K562 (cell line): ENCODE data around the gene PA2G4. TPM values are rescaled to one million over a fixed set of nuclear protein-coding genes. Genes with fewer than 3 reads are reported as not detected.

ENCODE experiments used
- DLX4 ChIP-seq: fragments of 250-450 bp; sonication (Bioruptor Pico); IDR thresholded peaks from 2 replicates; pipeline ENCODE4 v1.6.1; 2021; ENCODE audit warnings: mild to moderate bottlenecking
- PHF21A ChIP-seq: fragments of 450-650 bp; IDR thresholded peaks from 2 replicates; pipeline ENCODE4 v1.6.1; 2017; ENCODE audit warnings: low read depth, borderline replicate concordance
- POLR2G ChIP-seq: fragments of 200-400 bp; formaldehyde crosslinking; IDR thresholded peaks from 2 replicates; pipeline ENCODE4 v1.6.1; 2017; ENCODE audit warnings: low read depth, mild to moderate bottlenecking, antibody characterized with exemption, low read length, moderate library complexity
- PRDM10 ChIP-seq: fragments of 450-650 bp; IDR thresholded peaks from 2 replicates; pipeline ENCODE4 v1.6.1; 2018; ENCODE audit not compliant: partially characterized antibody
- RNF2 ChIP-seq: sonication (generic); IDR thresholded peaks from 2 replicates; pipeline ENCODE4 v1.6.1; 2016
- SRSF3 ChIP-seq: fragments of 200-400 bp; formaldehyde crosslinking; IDR thresholded peaks from 2 replicates; pipeline ENCODE4 v1.6.1; 2016; ENCODE audit warnings: mild to moderate bottlenecking, low read length, moderate library complexity; ENCODE audit not compliant: insufficient read depth
- STAT5A ChIP-seq: IDR thresholded peaks from 2 replicates; pipeline ENCODE4 v1.6.1; 2012; ENCODE audit warnings: low read length, inconsistent platforms, borderline replicate concordance
- THRA ChIP-seq: fragments of 450-650 bp; IDR thresholded peaks from 2 replicates; pipeline ENCODE4 v1.6.1; 2017; ENCODE audit warnings: mild to moderate bottlenecking, moderate library complexity
- TSC22D4 ChIP-seq: fragments of 450-650 bp; IDR thresholded peaks from 2 replicates; pipeline ENCODE4 v1.6.1; 2016; ENCODE audit warnings: missing genetic modification characterization, missing biosample characterization, control low read depth
- ZFP30 ChIP-seq: fragments of 250-450 bp; sonication (Bioruptor Pico); IDR thresholded peaks from 2 replicates; pipeline ENCODE4 v1.8.0; 2022; ENCODE audit warnings: moderate library complexity, mild to moderate bottlenecking, inconsistent platforms, borderline replicate concordance
- ZNF239 ChIP-seq: fragments of 250-450 bp; sonication (Bioruptor Pico); IDR thresholded peaks from 2 replicates; pipeline ENCODE4 v1.4.0; 2020; ENCODE audit warnings: mild to moderate bottlenecking
- polyA plus RNA-seq, 8 experiments: library from polyadenylated mRNA; depleted of rRNA in 4 of 8; stranded (reverse) in 5 of 8; unstranded in 3 of 8; fragments of >200 nt; fragmentation: Nextera tagmentation in 2 of 8; fragmentation: Illumina TruSeq in 1 of 8; extraction: Ambion mirVana in 2 of 8; extraction: Trizol in 1 of 8; gene quantifications; 2 replicates each; pipeline versions ENCODE4 v1.2.1 to v1.2.3, GENCODE V29; 2011 to 2014; ENCODE audit warnings: inconsistent platforms in 1 of 8, missing spikeins in 1 of 8
- total RNA-seq, 7 experiments: library from RNA; depleted of rRNA in 6 of 7; stranded (reverse); fragments of >200 nt in 6 of 7; fragmentation: Illumina TruSeq in 2 of 7; extraction: Trizol in 2 of 7; gene quantifications; 2 replicates each; pipeline versions ENCODE4 v1.2.1 to v1.2.3, GENCODE V29; 2011 to 2021; ENCODE audit warnings: low replicate concordance in 1 of 7
- TF ChIP-seq, protein P1 (sequence below): fragments of 450-650 bp; IDR thresholded peaks from 2 replicates; pipeline ENCODE4 v1.6.1; 2017; ENCODE audit warnings: antibody characterized with exemption, mild to moderate bottlenecking
- TF ChIP-seq, protein P2 (sequence below): sonication (generic); formaldehyde crosslinking; IDR thresholded peaks from 2 replicates; pipeline ENCODE4 v1.5.0; 2020; ENCODE audit warnings: missing genetic modification reagents

Gene PA2G4
- total and polyA plus RNA-seq, 9 of the 15 experiments (the other 6 are each of a cell fraction or from before 2014, with no cell fraction given) = 230 to 925 (median 638) TPM

DNA sequence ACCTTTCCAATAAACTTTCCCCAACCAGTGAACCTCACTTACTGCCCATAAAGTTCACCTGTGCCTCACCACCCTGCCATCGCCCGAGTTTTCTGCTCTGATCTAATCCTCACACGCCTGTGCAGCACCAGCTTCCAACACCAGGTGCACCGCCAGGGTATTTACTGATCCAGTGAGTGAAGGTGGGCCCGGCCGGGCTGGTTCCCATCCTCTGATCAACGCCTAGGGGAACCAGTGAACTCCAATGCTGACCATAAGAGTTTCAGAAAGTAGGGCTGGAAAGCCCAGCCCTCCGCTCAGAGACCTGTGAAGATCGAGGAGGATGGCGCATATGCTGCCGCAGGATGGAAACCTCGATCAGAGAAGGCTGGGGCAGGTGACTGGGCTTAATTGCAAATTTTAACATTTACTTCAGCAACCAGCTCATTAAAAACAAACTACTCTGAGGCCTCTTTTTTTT, 47.3 kb downstream of the PA2G4 start (continued):
- TF ChIP-seq, protein P1, sequence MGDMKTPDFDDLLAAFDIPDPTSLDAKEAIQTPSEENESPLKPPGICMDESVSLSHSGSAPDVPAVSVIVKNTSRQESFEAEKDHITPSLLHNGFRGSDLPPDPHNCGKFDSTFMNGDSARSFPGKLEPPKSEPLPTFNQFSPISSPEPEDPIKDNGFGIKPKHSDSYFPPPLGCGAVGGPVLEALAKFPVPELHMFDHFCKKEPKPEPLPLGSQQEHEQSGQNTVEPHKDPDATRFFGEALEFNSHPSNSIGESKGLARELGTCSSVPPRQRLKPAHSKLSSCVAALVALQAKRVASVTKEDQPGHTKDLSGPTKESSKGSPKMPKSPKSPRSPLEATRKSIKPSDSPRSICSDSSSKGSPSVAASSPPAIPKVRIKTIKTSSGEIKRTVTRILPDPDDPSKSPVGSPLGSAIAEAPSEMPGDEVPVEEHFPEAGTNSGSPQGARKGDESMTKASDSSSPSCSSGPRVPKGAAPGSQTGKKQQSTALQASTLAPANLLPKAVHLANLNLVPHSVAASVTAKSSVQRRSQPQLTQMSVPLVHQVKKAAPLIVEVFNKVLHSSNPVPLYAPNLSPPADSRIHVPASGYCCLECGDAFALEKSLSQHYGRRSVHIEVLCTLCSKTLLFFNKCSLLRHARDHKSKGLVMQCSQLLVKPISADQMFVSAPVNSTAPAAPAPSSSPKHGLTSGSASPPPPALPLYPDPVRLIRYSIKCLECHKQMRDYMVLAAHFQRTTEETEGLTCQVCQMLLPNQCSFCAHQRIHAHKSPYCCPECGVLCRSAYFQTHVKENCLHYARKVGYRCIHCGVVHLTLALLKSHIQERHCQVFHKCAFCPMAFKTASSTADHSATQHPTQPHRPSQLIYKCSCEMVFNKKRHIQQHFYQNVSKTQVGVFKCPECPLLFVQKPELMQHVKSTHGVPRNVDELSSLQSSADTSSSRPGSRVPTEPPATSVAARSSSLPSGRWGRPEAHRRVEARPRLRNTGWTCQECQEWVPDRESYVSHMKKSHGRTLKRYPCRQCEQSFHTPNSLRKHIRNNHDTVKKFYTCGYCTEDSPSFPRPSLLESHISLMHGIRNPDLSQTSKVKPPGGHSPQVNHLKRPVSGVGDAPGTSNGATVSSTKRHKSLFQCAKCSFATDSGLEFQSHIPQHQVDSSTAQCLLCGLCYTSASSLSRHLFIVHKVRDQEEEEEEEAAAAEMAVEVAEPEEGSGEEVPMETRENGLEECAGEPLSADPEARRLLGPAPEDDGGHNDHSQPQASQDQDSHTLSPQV = peak; percentile 50; the same call in 1 of the 2 replicates
- TF ChIP-seq PHF21A = no peak
- no peak for TF ChIP-seq SRSF3
- TF ChIP-seq ZNF239 = no peak
- no peak for TF ChIP-seq DLX4 (CRISPR knock-in tag)
- TF ChIP-seq PRDM10 = peak; percentile 17
- TF ChIP-seq TSC22D4 (tag) = no peak
- TF ChIP-seq STAT5A = no peak
- no peak for TF ChIP-seq RNF2
- no peak for TF ChIP-seq POLR2G
- TF ChIP-seq ZFP30 (CRISPR knock-in tag) = no peak
- TF ChIP-seq, protein P2, sequence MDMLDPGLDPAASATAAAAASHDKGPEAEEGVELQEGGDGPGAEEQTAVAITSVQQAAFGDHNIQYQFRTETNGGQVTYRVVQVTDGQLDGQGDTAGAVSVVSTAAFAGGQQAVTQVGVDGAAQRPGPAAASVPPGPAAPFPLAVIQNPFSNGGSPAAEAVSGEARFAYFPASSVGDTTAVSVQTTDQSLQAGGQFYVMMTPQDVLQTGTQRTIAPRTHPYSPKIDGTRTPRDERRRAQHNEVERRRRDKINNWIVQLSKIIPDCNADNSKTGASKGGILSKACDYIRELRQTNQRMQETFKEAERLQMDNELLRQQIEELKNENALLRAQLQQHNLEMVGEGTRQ (CRISPR knock-in tag) = no peak
- TF ChIP-seq THRA = no peak
